Activated naive CD4-positive, alpha-beta T cell treated with anti-CD3 and anti-CD28 coated beads for 36 hours (primary cell): ENCODE results near the gene ZNF385B. TPM values are rescaled to one million over a fixed set of nuclear protein-coding genes. Genes with fewer than 3 reads are reported as not detected.

ENCODE experiments used
- CTCF ChIA-PET: fragments of 350-600 bp; sonication (Branson Sonifier 250); formaldehyde crosslinking; loops from one replicate; lab custom pipeline; 2021; ENCODE audit warnings: antibody characterized with exemption; lab: Charles Lee
- DNase-seq: peaks from one replicate; pipeline ENCODE4 v3.0.0-alpha.2; 2020
- H3K27ac Mint-ChIP-seq: one replicate; pipeline ENCODE4 v1.8.0; 2021; ENCODE audit warnings: mild to moderate bottlenecking, mixed read lengths
- H3K27me3 Mint-ChIP-seq: one replicate; pipeline ENCODE4 v1.8.0; 2021; ENCODE audit warnings: low read depth, mixed read lengths
- H3K36me3 Mint-ChIP-seq: one replicate; pipeline ENCODE4 v1.8.0; 2021; ENCODE audit warnings: low read depth, mixed read lengths
- H3K4me1 Mint-ChIP-seq: one replicate; pipeline ENCODE4 v1.8.0; 2021; ENCODE audit warnings: low read depth, mixed read lengths
- H3K4me3 Mint-ChIP-seq: one replicate; pipeline ENCODE4 v1.8.0; 2021; ENCODE audit warnings: mild to moderate bottlenecking, moderate library complexity, mixed read lengths
- H3K9me3 Mint-ChIP-seq: one replicate; pipeline ENCODE4 v1.8.0; 2021; ENCODE audit warnings: mixed read lengths
- intact Hi-C: fragments of 100-400 bp; cut with micrococcal nuclease; formaldehyde crosslinking; loops from one replicate; pipeline ENCODE4 v1.15.1; 2023
- total RNA-seq, 2 experiments: library from RNA; stranded (reverse); gene quantifications; one replicate each; pipeline ENCODE4 v1.2.3, GENCODE V29; 2021

ZNF385B gene
- total RNA-seq, 2 experiments from 2014 or later = not detected

GRCh38 chr2:179877601-179878364 lies 16.4 kb upstream of the ZNF385B start:
- Mint-ChIP-seq H3K9me3 (no peaks in the 10 kb centered on the region), H3K4me3 (no peak overlapping the region), H3K27ac (no peak overlapping the region), H3K27me3 (peaks cover 10% of the 10 kb centered on the region), H3K4me1 (no peaks in the 10 kb centered on the region), H3K36me3 (no peaks in the 10 kb centered on the region)
- intact Hi-C loops = no loop called here
- no peak for DNase-seq
- CTCF ChIA-PET = no interaction called here

- DNase-seq = no peak
- Mint-ChIP-seq H3K9me3 (no peaks in the 10 kb centered on the region), H3K36me3 (no peaks in the 10 kb centered on the region), H3K4me1 (no peaks in the 10 kb centered on the region), H3K27ac (no peak overlapping the region), H3K27me3 (peaks cover 12% of the 10 kb centered on the region), H3K4me3 (no peak overlapping the region)
- CTCF ChIA-PET = no interaction called here
- intact Hi-C loops = no loop called here
Measured at GRCh38 chr2:179876266-179876665, 14.9 kb upstream of the ZNF385B start.

GRCh38 chr2:179875864-179876263 lies 14.5 kb upstream of the ZNF385B start:
- DNase-seq = no peak
- H3K4me3 Mint-ChIP-seq = no peak overlapping the region
- no peak overlapping the region for H3K27ac Mint-ChIP-seq
- no peaks in the 10 kb centered on the region for H3K4me1 Mint-ChIP-seq
- H3K36me3 Mint-ChIP-seq = no peaks in the 10 kb centered on the region
- H3K27me3 Mint-ChIP-seq = peaks cover 10% of the 10 kb centered on the region
- intact Hi-C loops = no loop called here
- H3K9me3 Mint-ChIP-seq = no peaks in the 10 kb centered on the region
- CTCF ChIA-PET = no interaction called here

- Mint-ChIP-seq H3K4me1 (peaks cover 12% of the 10 kb centered on the region), H3K9me3 (no peaks in the 10 kb centered on the region), H3K27ac (no peak overlapping the region), H3K4me3 (no peak overlapping the region), H3K27me3 (peaks cover 33% of the 10 kb centered on the region), H3K36me3 (no peaks in the 10 kb centered on the region)
- intact Hi-C loops = no loop called here
- DNase-seq = no peak
- CTCF ChIA-PET = no interaction called here
Measured at GRCh38 chr2:179862898-179863458, 1.6 kb upstream of the ZNF385B start.

- peaks cover 37% of the 10 kb centered on the region for H3K27me3 Mint-ChIP-seq
- no peaks in the 10 kb centered on the region for H3K36me3 Mint-ChIP-seq
- no peak for DNase-seq
- intact Hi-C loops = no loop called here
- H3K27ac Mint-ChIP-seq = no peak overlapping the region
- CTCF ChIA-PET = no interaction called here
- no peak overlapping the region for H3K4me3 Mint-ChIP-seq
- peaks cover 12% of the 10 kb centered on the region for H3K4me1 Mint-ChIP-seq
- H3K9me3 Mint-ChIP-seq = no peaks in the 10 kb centered on the region
Measured at GRCh38 chr2:179861027-179861415, 391 bp downstream of the ZNF385B start.

GRCh38 chr2:179860255-179861026 lies 971 bp downstream of the ZNF385B start:
- no peaks in the 10 kb centered on the region for H3K9me3 Mint-ChIP-seq
- peaks cover 12% of the 10 kb centered on the region for H3K4me1 Mint-ChIP-seq
- CTCF ChIA-PET = no interaction called here
- H3K36me3 Mint-ChIP-seq = no peaks in the 10 kb centered on the region
- H3K27ac Mint-ChIP-seq = no peak overlapping the region
- H3K27me3 Mint-ChIP-seq = peaks cover 37% of the 10 kb centered on the region
- intact Hi-C loops = no loop called here
- DNase-seq = no peak
- H3K4me3 Mint-ChIP-seq = peak overlapping the region; percentile 19

GRCh38 chr2:179859523-179859922 lies 1.9 kb downstream of the ZNF385B start:
- Mint-ChIP-seq H3K9me3 (no peaks in the 10 kb centered on the region), H3K4me1 (peaks cover 12% of the 10 kb centered on the region), H3K36me3 (no peaks in the 10 kb centered on the region), H3K27ac (no peak overlapping the region), H3K4me3 (no peak overlapping the region), H3K27me3 (peaks cover 37% of the 10 kb centered on the region)
- no peak for DNase-seq
- intact Hi-C loops = no loop called here
- CTCF ChIA-PET = no interaction called here

GRCh38 chr2:179857236-179857635 lies 4.2 kb downstream of the ZNF385B start:
- Mint-ChIP-seq H3K27me3 (peaks cover 28% of the 10 kb centered on the region), H3K4me1 (peaks cover 12% of the 10 kb centered on the region), H3K36me3 (no peaks in the 10 kb centered on the region), H3K4me3 (no peak overlapping the region), H3K9me3 (no peaks in the 10 kb centered on the region), H3K27ac (no peak overlapping the region)
- DNase-seq = no peak
- CTCF ChIA-PET = no interaction called here
- intact Hi-C loops = no loop called here

GRCh38 chr2:179856205-179856604 lies 5.2 kb downstream of the ZNF385B start:
- no peak for DNase-seq
- Mint-ChIP-seq H3K36me3 (no peaks in the 10 kb centered on the region), H3K27ac (no peak overlapping the region), H3K4me1 (peaks cover 8% of the 10 kb centered on the region), H3K4me3 (no peak overlapping the region), H3K9me3 (no peaks in the 10 kb centered on the region), H3K27me3 (peaks cover 25% of the 10 kb centered on the region)
- CTCF ChIA-PET = no interaction called here
- intact Hi-C loops = no loop called here

- Mint-ChIP-seq H3K4me3 (no peak overlapping the region), H3K27me3 (peaks cover 25% of the 10 kb centered on the region), H3K4me1 (peaks cover 8% of the 10 kb centered on the region), H3K36me3 (no peaks in the 10 kb centered on the region), H3K27ac (no peak overlapping the region), H3K9me3 (no peaks in the 10 kb centered on the region)
- CTCF ChIA-PET = no interaction called here
- no peak for DNase-seq
- intact Hi-C loops = no loop called here
Measured at GRCh38 chr2:179855673-179856072, 5.7 kb downstream of the ZNF385B start.

GRCh38 chr2:179854891-179855290 lies 6.5 kb downstream of the ZNF385B start:
- H3K27ac Mint-ChIP-seq = no peak overlapping the region
- H3K36me3 Mint-ChIP-seq = no peaks in the 10 kb centered on the region
- H3K4me3 Mint-ChIP-seq = no peak overlapping the region
- CTCF ChIA-PET = no interaction called here
- H3K4me1 Mint-ChIP-seq = peaks cover under 1% of the 10 kb centered on the region
- peaks cover 17% of the 10 kb centered on the region for H3K27me3 Mint-ChIP-seq
- intact Hi-C loops = no loop called here
- no peak for DNase-seq
- no peaks in the 10 kb centered on the region for H3K9me3 Mint-ChIP-seq

- Mint-ChIP-seq H3K36me3 (no peaks in the 10 kb centered on the region), H3K27me3 (peaks cover 14% of the 10 kb centered on the region), H3K9me3 (no peaks in the 10 kb centered on the region), H3K27ac (no peak overlapping the region), H3K4me1 (no peaks in the 10 kb centered on the region), H3K4me3 (no peak overlapping the region)
- CTCF ChIA-PET = no interaction called here
- intact Hi-C loops = no loop called here
- DNase-seq = no peak
Measured at GRCh38 chr2:179853108-179853507, 8.3 kb downstream of the ZNF385B start.
